Stimulated activated CD4-positive, alpha-beta T cell treated with anti-CD3 and anti-CD28 coated beads, Interleukin-2, amount 100 ng/mL, for 24 hours (primary cell): ENCODE measurements around the gene CCDC9.
A peak's percentile ranks its signal among the peaks of the same experiment; 100 is the strongest.
"Not testable (repeated sequence)": the region's sequence is repeated elsewhere in the genome, so short reads cannot be mapped to it uniquely, and the experiment has no call there.

Source experiments
- DNase-seq, 2 donors: peaks; one replicate each; pipeline ENCODE4 v3.0.0-alpha.2; 2020

CCDC9 gene

DNA sequence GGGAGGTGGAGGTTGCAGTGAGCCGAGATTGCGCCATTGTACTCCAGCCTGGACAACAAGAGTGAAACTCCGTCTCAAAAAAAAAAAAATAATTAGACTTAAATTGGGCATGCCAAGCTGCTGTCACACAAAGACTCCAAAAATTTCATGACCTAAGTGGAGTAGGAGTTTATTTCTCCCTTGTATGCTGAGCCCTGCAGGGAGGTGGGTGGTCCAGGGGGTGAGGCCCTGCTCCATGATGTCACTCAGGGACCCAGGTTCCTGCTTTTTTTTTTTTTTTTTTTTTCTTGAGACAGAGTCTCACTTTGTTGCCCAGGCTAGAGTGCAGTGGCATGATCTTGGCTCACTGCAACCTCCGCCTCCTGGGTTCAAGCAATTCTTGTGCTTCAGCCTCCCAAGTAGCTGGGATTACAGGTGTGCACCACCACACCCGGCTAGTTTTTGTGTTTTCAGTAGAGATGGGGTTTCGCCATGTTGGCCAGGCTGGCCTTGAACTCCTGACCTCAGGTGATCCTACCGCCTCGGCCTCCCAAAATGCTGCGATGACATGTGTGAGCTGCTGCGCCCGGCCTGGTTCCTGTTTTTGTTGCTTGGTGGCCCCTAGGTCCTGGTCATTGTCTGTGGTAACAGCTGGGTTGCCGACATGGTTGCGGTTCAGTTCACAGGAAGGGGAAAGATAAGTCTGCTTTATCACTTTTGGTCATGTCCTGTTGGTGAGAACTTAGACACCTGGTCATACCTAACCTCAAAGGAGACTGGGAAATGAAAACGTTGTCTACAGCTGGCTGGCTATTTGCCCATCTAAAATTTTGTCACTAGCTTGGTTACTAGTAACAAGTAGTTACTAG is 5.8 kb downstream of the CCDC9 start:
- not testable (repeated sequence) for DNase-seq

DNA sequence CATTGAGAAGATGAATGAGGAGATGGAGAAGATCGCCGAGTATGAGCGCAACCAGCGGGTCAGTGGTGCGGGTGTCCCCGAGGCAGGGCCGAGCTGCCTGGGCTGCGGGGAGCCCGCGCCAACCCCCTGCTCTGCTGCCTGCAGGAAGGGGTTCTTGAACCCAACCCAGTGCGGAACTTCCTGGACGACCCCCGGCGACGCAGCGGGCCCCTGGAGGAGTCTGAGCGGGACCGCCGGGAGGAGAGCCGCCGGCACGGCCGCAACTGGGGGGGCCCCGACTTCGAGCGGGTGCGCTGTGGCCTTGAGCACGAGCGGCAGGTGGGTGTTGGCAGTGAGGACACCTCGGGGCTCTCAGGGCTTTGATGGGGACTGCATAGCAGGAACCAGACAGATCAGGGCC is 8.3 kb downstream of the CCDC9 start:
- no peak for DNase-seq

DNA sequence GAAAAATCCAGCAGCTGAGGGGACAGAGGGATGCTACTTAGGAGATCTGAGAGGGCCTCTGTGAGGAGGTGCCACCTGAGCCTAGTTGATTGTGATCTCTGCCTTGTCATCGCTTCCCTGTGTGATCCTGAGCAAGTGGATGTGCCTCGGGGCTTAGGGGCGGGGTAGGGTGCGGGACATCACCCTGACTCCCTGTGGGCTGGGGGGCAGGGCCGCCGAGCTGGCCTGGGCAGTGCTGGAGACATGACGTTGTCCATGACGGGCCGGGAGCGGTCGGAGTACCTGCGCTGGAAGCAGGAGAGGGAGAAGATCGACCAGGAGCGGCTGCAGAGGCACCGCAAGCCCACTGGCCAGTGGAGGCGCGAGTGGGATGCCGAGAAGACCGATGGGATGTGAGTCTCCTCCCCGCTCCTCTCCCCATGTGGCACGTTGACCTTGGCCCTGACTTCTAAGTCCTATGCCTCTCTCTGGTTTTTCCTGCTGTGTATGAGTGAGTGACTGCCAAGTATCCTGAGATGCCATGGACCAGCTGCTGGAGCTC is 10.1 kb downstream of the CCDC9 start:
- no peak for DNase-seq

DNA sequence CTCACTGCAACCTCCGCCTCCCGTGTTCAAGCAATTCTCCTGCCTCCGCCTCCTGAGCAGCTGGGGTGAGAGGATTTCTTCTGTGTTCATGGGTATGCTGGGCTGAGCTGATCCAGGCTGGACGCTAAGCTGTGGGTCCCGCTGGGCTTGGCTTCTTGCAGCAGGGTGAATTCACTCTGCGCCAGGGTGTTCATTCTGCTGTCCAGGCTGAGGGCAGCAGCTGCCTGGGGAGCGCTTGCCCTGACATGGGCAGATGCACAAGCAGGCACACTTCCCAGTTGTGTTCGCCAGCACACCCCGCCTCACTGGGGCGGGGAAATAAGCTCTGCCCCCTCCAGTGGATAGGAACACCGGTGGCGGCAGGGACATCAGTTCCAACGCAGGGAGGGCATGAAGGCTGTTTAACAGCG is 11.0 kb downstream of the CCDC9 start:
- DNase-seq: no peak

DNA sequence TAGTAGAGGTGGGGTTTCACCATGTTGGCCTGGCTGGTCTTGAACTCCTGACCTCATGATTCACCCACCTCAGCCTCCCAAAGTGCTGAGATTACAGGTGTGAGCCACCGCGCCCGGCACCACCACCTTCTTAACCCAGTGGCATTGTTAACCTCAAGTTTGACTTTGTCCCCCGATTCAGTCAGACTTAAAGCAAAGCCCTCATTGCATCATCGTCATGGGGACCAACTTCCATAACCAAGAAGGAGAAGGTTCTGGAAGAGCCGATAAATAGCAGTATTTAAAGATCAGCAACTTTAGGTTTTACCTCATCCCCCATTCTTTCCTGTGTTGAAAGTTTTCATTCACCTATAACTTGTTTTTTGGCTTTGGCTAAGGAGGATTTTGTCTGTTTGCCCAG is 11.7 kb downstream of the CCDC9 start:
- no peak for DNase-seq

DNA sequence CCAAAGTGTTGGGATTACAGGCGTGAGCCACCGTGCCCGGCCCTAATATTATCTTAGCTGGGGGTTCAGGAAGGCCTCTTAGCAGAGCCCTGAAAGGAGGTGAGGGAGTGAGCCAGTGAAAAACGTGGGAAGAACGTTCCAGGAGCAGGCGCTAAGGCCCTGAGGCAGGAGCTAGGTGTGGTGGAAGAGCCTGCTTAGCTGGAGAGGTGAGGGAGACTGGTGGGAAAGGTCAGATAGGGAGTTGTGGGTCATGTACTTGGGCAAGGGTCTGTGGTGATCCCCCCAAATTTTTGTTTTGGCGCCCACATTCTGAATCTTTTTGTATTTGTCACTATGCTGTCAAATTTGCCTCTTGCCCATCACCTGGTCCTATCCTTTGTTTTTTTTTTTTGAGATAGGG is 13.3 kb downstream of the CCDC9 start:
- no peak for DNase-seq

DNA sequence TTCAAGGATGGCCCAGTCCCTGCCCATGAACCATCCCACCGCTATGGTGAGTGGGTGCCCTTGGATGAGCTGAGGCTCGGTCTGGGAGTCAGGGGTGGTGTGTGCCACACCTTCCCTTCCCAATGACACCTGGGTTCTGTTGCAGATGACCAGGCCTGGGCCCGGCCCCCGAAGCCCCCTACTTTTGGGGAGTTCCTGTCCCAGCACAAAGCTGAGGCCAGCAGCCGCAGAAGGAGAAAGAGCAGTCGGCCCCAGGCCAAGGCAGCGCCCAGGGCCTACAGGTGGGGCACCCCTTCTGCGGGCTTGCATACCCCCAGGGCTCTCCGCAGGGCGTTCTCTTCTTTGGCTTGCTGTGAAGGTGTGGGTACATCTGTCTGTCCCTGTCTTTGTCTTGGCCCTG is 14.1 kb downstream of the CCDC9 start:
- DNase-seq: no peak

DNA sequence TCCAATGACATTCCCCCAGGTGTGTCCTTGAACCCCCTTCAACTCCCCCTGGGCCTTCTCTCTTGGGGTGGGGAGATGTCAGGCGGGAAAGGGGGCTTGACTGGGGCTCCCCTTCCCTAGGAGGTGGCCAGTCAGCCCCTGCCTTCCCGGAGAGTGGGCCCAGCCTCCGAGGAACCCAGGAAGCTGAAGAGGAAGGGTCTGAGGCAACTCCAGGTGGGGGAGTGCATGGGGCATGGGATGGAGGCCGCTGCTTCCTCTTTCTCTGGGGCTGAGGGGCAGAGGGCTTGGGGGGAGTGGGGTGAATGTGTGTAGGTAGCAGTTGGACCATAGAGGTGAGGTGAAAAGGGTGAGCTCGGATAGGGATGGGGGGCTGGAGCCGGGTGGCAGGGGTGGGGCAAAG is 15.6 kb downstream of the CCDC9 start:
- no peak for DNase-seq

DNA sequence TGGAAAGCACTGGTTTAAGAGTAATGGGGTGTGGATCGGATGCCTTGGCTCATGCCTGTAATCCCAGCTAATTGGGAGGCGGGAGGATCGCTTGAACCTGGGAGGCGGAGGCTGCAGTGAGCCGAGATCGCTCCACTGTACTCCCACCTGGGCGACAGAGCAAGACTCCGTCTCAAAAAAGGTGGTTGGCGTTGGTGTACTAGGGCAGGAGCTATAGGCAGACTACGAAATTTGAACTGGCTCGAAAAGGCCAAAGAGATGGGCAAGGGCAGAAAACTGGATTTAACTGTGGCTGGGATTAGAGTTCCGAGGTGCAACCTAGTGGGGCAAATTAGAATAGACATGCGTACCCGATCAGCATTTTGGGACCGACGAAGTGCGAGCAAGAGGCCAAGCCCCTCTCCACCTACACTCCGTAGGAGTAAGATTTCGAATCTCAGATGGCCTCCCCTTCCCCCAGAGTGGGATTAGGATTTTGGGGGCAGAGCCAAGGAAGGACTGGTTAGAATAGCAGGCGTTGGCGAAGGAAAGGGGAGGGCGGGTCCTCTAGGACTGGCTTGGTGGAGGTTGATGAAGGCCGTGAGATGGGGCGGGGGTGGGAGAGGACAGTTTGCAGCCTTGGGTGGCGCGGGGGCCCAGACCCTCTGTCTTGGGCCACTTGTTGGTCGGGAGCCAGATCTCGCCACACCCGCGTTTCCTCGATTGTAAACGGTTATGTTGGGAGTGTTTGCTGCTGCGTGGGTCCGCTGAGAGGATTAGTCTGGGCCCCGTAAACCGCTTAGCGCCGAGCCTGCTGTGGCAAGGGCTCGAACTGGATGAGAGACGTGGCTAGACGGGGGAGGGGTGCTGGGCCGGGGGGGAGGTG is 16.4 kb downstream of the CCDC9 start:
- DNase-seq: no peak

DNA sequence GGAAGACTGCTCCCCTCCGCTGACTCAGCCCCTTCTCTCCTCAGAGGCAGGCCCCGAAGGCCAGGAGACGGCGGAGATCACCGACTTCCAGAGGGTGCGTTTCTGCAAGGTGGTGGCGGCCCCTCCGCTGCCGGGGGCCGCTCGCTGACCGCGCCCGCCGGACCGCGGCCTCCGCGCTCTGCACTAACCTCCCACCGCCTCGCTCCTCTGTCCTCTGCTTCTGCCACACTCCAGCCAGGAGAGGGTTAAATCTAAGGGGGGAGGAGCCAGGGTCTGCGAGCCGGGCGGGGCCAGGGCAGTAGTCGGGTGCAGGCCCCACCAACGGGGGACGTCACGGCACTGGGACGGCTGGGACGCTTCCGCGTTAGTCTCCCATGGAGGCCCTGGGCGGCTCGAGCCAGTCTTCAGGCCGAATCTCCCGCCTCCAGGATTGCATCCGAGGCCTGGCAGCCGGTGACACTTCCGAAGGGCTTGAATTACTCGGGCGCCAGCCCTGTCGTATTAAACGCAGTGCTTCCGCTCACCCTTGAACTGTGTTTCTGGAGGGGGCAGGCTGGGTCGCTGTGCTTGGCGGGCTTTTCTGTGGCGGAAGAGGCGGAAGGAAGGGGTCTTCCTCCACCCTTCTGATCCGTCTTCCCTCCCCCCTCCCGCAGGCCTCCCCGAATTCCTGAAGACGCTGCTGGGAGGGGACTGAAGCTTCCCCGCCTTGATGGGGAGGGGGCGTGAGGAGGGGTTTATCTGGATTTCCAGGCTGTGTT is 17.2 kb downstream of the CCDC9 start:
- DNase-seq: peak; percentile 91

DNA sequence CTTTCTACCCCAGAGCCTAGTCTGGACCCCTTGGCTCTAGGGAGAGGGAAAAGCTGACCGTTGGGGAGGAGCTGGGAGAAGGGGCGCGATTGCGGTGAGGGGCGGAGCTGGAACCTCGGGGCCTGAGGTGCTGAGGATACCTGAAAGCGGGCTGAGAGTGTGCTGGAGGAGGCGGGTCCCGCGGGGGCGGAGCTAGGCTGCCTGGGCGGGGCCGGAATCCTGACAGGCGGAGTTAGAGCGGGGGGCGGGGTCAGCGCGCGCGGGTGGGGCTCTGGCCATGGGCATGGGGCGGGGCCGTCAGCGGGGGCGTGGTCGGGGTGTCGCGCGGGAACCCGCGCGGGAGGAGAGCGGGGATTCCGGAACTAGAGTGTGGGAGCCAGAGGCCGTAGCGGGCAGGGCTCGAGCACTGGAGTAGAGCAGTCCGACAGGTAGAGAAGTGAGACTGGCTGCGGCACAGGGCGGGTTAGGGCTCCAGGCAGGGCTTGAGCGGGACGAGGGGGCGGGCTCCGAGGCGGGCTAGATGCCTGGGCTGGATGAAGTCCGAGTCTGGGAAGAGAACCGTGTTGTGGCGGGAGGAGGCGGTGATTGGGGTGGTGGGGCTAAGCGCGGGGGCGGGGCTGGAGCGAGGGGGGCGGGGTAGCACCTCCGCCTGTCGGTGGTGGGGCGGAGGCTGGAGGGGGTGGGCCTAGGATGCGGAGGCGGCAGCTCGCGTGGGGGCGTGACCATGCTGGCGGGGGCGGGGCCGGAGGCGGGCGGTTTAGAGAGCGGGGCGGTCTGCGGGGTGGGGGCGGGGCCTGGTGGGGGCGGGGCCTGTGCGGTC is 18.0 kb downstream of the CCDC9 start, which contains the start of gene INAFM1:
Gene INAFM1 (plus strand): TSS at position 815 of the 820 bp plus-strand sequence. CDS start 35 bp downstream, outside the sequence.
- DNase-seq: peak; percentile 100

DNA sequence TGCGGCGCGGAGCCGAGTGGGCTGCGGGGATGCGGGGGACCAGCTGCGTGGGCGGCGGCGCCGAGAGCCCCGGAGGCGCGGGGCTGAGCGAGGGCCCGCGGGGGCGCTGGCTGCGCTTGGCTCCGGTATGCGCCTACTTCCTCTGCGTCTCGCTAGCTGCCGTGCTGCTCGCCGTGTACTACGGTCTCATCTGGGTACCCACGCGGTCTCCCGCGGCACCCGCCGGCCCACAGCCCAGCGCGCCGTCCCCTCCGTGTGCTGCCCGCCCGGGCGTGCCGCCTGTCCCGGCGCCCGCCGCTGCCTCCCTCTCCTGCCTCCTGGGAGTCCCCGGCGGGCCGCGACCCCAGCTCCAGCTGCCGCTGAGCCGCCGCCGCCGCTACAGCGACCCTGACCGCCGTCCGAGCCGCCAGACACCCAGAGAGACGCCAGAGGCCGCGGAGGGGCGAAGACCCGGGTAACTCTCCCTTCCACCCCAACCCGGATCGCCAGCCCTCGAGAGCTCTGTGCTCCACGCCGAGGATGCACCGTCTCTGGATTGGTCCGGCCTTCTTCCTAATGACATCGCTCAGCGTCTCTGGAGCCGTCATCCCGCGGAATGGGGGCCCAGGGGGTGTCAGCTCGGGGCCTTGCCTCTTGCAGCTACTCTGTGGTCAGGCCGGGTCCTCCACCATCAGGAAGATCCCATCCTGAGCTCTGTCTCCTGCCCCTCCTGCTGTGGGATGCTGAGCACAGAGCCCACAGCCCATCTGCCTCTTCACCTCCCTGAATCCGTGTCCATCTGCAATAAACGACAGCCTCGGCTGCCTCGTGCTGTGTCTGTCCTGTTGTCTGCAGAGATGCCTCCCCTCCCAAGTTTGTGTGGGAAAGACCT is 18.8 kb downstream of the CCDC9 start:
- no peak for DNase-seq

DNA sequence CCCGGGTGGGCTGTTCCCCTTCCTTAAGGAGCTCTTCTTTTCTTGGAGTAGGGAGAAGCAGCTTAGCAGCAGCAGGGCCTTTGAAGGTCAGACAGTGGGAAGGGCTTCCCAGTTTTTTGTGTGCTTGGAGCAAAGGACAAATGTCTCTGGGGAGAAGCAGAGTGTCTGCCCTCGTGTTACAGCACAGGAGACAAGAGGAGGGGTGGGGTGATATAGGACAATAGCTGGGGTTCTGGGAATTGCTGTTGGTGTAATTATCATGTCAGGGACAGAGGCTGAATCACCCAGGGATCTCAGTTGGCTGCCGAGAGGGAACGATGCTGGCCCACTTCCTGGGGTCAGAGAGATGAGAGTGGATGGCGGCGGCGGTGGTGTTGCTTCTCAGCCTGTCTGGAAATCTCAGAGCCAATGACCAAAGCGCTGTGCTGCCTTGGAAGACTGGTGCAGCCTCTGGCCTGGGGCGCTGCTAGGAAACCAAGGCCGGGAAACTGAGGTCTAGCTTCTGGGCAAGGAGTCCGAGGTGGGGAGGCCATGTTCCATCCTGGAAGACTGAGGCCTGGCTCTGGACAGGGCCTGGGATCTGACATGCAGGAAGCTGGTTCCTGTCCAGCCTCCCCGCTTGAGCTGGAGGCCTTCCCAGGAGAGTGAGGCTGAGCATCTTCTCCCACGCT is 19.6 kb downstream of the CCDC9 start:
- DNase-seq: no peak

DNA sequence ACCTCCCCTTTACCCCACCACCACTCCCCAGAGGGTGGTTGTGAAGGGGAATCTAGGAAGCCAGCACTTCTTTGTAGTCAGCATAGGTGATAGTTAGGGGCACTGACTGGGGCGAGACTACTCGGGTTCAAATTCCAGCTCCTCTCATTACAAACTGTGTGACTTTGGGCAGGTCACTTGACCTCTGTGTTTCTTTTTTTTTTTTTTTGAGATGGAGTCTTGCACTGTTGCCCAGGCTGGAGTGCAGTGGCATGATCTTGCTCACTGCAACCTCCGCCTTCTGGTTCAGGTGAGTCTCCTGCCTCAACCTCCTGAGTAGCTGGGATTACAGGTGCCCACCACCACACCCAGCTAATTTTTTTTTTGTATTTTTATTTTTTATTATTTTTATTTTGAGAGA is 20.2 kb downstream of the CCDC9 start:
- DNase-seq: not testable (repeated sequence)

DNA sequence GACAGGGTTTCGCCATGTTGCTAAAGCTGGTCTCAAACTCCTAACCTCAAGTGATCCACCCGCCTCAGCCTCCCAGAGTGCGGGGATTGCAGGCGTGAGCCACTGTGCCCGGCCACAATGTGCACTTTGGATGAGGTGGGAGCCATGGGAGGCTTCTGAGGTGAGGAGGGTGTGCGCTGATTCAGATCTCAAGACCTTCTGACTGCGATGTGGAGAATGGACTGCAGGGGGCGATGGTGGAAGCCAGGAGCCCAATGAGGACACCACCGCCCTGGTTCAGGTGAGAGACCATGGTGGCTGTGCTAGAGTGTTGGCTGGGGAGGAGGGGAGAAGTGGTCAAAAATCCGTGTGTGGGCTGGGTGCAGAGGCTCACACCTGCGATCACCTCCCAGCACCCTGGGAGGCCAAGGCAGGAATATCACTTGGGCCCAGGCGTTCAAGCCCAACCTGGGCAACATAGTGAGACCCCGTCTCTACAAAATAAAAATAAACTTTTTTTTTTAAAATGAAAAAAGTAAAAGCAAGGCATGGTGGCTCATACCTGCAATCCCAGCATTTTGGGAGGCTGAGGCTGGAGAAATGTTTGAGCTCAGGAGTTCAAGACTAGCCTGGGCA is 24.0 kb downstream of the CCDC9 start:
- peak; percentile 70 to 74 for DNase-seq

DNA sequence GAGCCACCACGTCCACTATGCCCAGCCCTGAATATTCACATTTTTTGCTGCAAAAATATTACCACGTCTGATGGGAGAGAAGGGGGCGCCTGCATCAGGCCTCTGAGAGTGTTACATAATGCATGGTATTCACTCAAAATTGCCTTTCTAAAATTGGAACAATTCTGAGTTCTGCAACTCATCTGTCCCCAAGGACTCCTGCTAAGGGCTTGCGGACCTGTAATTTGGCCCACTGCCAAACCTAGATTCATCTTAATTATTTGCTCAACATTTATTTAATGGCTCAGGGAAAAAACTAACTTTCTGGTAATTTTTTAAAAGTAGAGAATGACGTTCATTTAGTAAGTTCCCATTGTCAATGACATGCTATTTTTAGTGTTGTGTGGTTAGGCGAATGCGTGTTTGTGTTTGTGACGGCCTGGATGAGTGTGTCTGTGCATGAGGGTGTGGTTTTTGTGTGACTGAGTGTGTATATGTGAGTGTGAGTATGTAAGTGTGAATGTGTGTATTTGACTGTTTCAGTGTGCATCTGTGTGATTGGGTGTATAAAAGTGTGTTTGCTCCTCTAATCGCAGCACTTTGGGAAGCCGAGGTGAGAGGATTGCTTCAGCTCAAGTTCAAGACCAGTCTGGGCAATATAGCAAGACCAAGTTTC is 27.2 kb downstream of the CCDC9 start:
- no peak for DNase-seq

DNA sequence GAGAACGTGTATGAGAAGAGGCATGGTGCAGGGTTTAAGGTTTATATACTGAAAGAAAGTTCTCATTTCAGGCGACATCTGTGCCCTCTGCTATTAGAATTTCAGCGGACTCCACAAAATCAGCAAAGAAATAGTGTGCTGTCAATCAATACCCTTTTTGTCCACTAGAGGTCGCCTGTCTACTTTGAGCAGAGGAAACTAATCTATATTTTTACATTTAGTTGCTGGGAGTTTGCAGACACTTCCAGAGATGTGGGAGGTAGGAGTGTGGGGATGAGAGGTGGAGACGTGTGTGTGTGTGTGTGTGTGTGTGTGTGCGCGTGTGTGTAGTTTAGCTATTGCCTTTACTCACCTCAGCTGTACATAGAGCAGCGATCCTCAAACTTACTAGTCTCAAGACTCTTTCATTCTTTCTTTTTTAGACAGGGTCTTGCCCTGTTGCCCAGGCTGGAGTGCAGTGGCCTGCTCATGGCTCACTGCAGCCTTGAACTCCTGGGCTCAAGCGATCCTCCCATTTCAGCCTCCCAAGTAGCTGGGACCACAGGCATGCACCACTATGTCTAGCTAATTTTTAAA is 28.1 kb downstream of the CCDC9 start:
- DNase-seq: peak in 1 of 2 donors; percentile 61

DNA sequence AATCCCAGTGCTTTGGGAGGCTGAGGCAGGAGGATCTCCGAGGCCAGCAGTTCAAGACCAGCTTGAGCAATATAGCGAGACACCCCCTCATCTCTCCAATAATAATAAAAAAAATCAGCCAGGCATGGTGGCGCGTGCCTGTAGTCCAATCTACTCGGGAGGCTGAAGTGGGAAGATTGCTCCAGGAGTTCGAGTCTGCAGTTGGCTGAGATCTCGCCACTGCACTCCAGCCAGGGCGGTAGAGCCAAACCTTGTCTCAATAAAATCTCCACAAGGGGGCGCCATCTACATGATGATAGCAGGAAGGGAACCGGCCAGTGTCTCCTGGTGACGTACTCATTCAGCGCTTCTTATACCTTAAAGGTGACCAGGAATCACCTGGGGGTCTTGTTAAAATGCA is 39.7 kb downstream of the CCDC9 start:
- DNase-seq: peak; percentile 73 to 83

DNA sequence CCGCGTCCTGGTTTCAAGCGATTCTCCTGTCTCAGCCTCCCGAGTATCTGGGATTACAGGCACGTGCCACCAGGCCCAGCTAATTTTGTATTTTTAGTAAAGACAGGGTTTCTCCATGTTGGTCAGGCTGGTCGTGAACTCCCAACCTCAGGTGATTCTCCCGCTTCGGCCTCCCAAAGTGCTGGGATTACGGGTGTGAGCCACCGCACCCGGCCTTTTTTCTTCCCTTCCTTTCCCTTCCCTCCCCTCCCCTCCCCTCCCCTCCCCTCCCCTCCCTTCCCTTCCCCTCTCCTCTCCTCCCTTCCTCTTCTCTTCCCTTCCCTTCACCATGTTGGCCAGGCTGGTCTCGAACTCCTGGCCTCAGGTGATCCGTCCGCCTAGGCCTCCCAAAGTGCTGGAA is 44.5 kb downstream of the CCDC9 start:
- DNase-seq: not testable (repeated sequence)
